NOMO-1 (cell line): Measurements from ENCODE around the gene DPP7.

ENCODE experiments used
- DNase-seq, 2 experiments: peaks; one replicate each; lab custom pipeline; 2025; ENCODE audit not compliant: unreplicated experiment in 2 of 2; lab: John Stamatoyannopoulos, UW

Gene DPP7

GRCh38 chr9:137114613-137115393 lies at the start of gene DPP7:
DPP7 (minus strand) TSS chr9:137114733; CDS start chr9:137114713, 20 bp downstream.
- peak; percentile 69 to 90 for DNase-seq

GRCh38 chr9:137163805-137164204 lies 49.3 kb upstream of the DPP7 start:
- no peak for DNase-seq

- no peak for DNase-seq
Observed at GRCh38 chr9:137163365-137163715, 48.8 kb upstream of the DPP7 start.

- no peak for DNase-seq
Observed at GRCh38 chr9:137162505-137163364, 48.2 kb upstream of the DPP7 start.

DNA sequence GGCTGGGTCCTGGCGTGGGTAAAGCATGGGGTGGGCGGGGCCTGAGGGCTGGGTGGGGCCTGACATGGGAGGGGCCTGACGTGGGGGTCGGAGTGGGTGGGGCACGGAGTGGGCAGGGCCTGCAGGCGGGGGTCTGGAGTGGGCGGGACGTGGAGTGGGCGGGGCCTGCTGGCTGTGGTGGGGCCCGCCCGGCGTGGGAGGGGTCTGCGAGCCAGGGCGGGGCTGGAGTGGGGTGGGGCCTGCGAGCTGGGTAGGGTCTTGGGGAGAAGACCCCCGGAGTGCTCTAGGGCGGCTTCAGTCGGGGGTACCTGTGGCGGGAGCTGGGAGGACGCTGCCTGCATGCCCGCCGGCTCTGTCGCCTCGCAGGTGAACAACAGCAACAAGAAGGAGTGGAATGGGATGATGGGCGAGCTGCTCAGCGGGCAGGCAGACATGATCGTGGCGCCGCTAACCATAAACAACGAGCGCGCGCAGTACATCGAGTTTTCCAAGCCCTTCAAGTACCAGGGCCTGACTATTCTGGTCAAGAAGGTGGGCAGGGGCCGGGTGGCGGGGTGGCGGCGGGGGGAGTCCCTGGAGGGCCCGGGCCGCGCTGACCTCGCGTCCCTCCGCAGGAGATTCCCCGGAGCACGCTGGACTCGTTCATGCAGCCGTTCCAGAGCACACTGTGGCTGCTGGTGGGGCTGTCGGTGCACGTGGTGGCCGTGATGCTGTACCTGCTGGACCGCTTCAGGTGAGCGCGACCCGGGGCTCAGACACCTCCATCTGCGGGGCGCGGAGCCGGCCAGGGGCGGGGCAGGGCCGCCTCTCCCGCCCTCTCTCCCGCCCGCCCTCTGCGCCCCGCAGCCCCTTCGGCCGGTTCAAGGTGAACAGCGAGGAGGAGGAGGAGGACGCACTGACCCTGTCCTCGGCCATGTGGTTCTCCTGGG lies 47.3 kb upstream of the DPP7 start:
- no peak for DNase-seq

GRCh38 chr9:137160716-137161557 lies 46.4 kb upstream of the DPP7 start:
- DNase-seq = no peak

DNA sequence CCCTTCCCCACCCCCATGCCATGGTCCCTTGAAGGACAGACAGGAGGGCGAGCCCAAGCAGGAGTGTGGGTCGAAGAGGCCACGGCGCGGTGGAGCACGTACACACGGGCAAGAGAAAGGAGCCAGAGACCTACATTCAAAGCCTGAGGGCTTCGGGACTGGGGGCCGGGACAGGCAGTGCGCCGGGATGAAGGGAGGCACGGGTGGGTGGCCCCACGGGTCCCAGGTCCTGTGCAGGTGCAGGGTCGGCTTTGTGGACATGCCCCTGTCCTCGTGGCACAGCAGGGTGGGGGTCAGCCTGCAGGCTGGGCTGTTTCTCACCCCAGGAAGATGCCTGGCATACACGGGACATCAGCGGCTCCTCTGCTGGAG lies 45.5 kb upstream of the DPP7 start:
- no peak for DNase-seq

DNA sequence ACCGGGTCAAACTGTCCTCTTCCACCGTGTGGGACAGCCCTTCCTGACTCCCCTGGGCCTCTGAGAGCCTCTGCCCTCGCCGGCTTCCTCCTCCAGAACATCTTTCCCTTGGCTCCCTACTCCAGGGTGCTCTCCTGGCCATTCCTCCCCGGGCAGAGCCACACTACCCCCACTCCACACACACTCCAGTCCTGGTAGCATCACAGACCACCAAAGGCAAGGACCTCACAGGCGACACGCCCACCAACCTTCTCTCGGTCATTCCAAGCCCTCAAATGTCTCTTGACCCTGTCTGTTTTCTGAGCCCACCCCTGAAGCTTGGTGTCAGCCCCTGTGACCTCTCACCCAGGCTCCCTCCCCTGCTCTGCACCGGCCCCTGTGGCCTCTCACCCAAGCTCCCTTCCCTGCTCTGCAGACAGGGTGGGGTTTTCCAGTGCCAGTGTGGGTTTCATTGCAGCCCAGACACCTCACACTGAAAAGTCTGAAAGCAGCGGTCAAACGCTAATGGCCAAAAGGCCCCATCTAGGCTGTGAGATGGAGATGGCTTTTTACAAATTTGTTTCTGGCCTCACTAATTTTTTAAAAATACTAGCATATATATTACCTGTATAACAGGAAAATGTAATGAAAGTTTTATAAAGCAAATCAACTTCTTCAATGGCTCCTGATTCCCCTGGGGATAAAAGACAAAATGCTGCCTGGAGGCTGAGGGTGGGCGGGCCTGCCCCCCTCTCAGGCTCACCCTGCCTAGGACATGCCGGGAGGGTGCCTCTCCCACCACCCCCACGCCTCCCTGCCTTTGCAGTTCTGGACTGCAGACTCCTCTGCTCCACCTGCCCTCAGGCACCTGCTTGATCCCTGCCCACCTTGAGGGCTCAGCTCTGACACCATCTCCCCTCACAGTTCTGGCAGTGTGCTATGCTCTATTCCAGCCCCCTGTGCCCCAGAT lies 44.8 kb upstream of the DPP7 start:
- DNase-seq = no peak

DNA sequence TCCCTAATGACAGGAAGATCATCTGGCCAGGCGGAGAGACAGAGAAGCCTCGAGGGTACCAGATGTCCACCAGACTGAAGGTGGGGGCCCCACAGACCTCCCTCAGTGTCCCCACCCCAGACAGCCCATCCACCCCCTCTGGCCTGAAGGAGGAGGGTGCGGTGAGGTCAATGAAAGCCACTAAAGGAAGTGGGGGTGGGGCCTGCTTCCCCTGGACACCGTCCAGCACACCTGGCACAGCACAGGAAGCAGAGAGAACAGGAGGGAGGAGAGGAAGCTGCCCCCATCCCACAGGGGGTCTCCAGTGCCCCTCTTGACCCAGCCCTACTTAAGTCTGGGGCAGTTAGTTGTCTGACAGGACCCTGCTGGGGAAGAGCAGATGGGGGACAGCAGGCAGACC lies 44.1 kb upstream of the DPP7 start:
- no peak for DNase-seq

DNA sequence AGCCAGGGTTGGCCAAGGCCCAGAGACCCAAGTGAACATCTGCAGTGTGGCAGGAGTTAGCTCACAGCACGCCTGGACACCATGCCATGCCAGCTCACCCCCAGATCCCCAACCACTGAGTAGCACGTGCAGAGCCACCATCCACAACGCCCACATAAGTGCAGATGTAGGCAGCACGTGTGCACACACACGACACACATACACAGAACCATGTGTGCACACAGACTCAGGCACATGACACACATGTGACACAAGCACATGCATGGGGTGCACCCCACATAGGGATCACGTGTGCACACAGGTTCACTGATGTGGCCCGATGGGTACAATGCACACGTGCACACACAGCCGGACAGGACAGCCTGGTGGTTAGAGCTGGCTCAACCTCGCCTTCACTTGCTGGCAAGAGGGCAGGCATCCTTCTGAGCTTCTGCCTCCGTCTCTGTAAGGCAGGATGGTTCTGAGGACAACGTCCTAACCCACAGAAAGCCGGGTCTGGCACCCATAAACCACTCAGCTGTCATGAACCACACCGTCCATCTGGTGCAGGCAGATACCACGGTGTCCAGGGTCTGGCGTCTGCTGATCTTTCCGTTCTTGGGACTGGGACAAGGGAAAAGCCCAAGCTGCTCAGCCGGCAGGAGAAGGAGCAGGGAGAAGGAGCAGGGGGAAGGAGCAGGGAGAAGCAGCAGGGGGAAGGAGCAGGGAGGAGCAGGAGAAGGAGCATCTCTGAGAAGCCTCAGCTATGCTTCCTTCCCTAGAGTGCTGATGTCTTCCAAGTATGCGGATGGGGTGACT lies 43.3 kb upstream of the DPP7 start:
- no peak for DNase-seq

DNA sequence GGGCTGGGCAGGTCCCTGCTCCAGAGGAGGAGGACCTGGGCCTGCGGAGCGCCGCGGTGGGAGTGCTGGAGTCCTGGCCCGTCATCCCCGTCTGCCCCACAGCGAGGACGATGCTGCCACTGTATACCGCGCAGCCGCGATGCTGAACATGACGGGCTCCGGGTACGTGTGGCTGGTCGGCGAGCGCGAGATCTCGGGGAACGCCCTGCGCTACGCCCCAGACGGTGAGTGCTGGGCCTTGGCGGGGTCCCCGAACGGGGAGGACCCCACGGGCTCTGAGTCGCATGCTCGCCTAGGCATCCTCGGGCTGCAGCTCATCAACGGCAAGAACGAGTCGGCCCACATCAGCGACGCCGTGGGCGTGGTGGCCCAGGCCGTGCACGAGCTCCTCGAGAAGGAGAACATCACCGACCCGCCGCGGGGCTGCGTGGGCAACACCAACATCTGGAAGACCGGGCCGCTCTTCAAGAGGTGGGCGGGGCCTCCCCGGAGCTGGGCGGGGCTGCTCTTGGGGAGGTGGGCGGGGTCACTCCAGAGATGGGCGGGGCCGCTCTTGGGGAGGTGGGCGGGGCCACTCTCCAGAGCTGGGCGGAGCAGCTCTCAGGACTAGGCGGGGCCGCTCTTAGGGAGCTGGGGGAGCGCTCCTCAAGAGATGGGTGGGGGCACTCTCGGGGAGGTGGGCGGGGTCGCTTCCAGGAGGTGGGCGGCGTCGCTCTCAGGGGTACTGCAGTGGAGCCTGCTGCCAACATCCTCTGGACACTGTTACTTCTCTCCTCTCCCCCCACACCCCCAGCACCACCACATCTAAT lies 42.2 kb upstream of the DPP7 start:
- DNase-seq = no peak

DNA sequence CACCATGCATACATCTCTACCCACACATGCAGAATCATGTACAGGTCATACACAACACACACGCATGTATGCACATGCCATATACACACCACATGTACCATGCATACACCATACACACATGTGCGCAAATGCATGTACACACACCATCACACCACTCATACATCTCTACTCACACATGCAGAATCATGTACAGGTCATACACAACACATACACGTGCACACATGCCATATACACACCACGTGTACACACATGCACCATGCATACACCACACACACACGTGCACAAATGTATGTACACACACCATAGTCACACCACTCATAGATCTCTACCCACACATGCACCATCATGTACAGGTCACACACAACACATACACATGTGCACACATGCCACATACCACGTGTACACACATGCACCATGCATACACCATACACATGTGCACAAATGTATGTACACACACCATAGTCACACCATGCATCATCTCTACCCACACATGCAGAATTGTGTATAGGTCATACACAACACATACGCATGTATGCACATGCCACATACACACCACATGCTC lies 38.4 kb upstream of the DPP7 start:
- DNase-seq = no peak

DNA sequence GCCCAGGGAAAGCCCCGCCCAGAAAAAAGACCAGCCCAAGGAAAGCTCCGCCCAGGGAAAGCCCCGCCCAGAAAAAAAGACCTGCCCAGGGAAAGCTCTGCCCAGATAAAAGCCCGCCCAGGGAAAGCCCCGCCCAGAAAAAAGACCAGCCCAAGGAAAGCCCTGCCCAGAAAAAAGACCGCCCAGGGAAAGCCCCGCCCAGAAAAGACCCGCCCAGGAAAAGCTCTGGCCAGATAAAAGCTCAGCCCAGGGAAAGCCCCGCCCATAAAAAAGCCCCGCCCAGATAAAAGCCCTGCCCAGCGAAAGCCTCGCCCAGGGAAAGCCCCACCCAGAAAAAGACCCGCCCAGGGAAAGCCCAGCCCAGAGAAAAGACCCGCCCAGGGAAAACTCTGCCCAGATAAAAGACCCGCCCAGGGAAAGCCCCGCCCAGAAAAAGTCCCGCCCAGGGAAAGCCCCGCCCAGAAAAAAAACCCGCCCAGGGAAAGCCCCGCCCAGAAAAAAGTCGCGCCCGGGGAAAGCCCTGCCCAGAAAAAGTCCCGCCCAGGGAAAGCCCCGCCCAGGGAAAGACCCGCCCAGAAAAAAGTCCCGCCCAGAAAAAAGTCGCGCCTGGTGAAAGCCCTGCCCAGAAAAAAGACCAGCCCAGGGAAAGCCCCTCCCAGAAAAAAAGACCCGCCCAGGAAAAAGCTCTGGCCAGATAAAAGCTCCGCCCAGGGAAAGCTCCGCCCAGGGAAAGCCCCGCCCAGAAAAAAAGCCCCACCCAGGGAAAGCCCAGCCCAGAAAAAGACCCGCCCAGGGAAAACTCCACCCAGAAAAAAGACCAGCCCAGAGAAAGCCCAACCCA lies 36.3 kb upstream of the DPP7 start:
- peak; percentile 57 to 63 for DNase-seq

- peak in 1 of 2 experiments; percentile 57 for DNase-seq
Observed at GRCh38 chr9:137149942-137150616, 35.5 kb upstream of the DPP7 start.

GRCh38 chr9:137149363-137149762 lies 34.8 kb upstream of the DPP7 start:
- no peak for DNase-seq

- no peak for DNase-seq
Observed at GRCh38 chr9:137148661-137149060, 34.1 kb upstream of the DPP7 start.
